ENCODE measurements around the gene PPP1R1B. TPM values are rescaled to one million over a fixed set of nuclear protein-coding genes. Genes with fewer than 3 reads are reported as not detected.
A peak's percentile ranks its signal among the peaks of the same experiment; 100 is the strongest.

The PPP1R1B gene
- total RNA-seq, 4 donors from 2014 or later: 2.7 to 12.2 (median 8.6) TPM

DNA sequence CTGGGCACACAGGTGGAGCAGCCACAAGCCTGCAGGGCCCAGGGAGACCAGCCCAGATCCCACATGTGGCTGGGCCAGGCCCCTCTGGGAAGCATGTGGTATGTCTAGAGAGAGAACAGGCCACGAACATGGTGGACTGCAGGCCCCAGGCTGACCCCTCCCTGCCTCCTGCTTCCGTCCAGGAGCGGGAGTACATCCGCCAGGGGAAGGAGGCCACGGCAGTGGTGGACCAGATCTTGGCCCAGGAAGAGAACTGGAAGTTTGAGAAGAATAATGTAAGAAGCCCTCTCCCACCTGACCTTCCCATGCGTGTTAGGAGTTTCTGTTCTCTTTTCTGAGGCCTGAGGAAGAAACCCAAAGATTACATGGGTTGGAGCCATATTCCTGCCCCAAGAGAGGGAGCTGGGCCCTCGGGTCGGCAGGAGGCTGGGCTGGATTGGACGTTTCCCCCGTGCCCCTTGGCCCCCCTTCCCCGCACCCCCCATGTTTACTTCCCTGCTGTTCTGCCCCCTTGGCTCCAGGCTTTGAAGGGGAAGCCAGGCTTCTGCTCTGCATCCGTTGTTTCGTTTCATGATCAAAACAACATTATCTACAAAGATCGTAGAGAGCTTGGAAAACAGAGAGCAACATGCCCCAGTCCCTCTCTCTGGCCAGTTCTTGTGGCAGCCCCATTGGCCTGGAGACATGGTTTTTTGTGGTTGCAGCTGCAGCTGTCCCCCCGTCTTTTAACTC is 32.7 kb downstream of the PPP1R1B start:
- no peaks in the 10 kb centered on the region for H3K27me3 ChIP-seq
- ATAC-seq: peak; percentile 25
- no peaks in the 10 kb centered on the region for H3K9me3 ChIP-seq
- peaks cover 0 to 63% (median 14%) of the 10 kb centered on the region in 3 donors for H3K4me1 ChIP-seq
- H3K4me3 ChIP-seq: no peak overlapping the region
- TF ChIP-seq, protein P1, sequence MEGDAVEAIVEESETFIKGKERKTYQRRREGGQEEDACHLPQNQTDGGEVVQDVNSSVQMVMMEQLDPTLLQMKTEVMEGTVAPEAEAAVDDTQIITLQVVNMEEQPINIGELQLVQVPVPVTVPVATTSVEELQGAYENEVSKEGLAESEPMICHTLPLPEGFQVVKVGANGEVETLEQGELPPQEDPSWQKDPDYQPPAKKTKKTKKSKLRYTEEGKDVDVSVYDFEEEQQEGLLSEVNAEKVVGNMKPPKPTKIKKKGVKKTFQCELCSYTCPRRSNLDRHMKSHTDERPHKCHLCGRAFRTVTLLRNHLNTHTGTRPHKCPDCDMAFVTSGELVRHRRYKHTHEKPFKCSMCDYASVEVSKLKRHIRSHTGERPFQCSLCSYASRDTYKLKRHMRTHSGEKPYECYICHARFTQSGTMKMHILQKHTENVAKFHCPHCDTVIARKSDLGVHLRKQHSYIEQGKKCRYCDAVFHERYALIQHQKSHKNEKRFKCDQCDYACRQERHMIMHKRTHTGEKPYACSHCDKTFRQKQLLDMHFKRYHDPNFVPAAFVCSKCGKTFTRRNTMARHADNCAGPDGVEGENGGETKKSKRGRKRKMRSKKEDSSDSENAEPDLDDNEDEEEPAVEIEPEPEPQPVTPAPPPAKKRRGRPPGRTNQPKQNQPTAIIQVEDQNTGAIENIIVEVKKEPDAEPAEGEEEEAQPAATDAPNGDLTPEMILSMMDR (IDR thresholded peaks at IDR 0.05): no peak
- TF ChIP-seq EP300 (IDR thresholded peaks at IDR 0.05) (no peak), POLR2AphosphoS5 (IDR thresholded peaks at IDR 0.05) (no peak), POLR2A (IDR thresholded peaks at IDR 0.05) (no peak)
- WGBS, 2 donors (ENCODE audit: low coverage in 1 of 2): 42 to 62% methylated on average over 4 to 8 of the region's 15 CpGs
- H3K36me3 ChIP-seq: peaks cover 0 to 88% of the 10 kb centered on the region in 2 donors
- H3K27ac ChIP-seq: peak overlapping the region in 3 of 4 donors; percentile 67 to 74 (median 72)

DNA sequence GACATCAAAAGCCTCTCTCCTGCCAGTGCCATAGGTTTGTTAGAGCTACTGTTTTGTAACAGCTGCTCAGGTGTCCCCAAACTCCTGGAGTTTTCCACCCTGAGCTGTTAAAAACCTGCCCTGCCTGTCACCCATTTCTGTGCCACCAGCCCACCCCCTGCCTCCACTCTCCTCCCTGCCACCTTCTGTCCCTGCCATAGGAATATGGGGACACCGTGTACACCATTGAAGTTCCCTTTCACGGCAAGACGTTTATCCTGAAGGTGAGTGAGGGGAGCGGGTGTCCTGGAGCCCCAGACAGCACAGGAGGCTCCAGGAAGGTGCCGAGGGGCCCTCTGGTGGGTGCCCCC is 33.2 kb downstream of the PPP1R1B start:
- Histone ChIP-seq H3K4me1 (peaks cover 0 to 68% (median 14%) of the 10 kb centered on the region in 3 donors), H3K27me3 (peaks cover 2% of the 10 kb centered on the region), H3K36me3 (peaks cover 0 to 83% of the 10 kb centered on the region in 2 donors), H3K27ac (peak overlapping the region in 3 of 4 donors; percentile 67 to 74 (median 72)), H3K9me3 (no peaks in the 10 kb centered on the region), H3K4me3 (no peak overlapping the region)
- 80% methylated on average over 1 of the region's 5 CpGs; no CpG with 5 or more reads in 1 of the 2 donors for WGBS, 2 donors (ENCODE audit: low coverage in 1 of 2)
- TF ChIP-seq, protein P1 (IDR thresholded peaks at IDR 0.05): no peak
- TF ChIP-seq POLR2AphosphoS5 (IDR thresholded peaks at IDR 0.05) (no peak), POLR2A (IDR thresholded peaks at IDR 0.05) (no peak), EP300 (IDR thresholded peaks at IDR 0.05) (no peak)
- no peak for ATAC-seq

DNA sequence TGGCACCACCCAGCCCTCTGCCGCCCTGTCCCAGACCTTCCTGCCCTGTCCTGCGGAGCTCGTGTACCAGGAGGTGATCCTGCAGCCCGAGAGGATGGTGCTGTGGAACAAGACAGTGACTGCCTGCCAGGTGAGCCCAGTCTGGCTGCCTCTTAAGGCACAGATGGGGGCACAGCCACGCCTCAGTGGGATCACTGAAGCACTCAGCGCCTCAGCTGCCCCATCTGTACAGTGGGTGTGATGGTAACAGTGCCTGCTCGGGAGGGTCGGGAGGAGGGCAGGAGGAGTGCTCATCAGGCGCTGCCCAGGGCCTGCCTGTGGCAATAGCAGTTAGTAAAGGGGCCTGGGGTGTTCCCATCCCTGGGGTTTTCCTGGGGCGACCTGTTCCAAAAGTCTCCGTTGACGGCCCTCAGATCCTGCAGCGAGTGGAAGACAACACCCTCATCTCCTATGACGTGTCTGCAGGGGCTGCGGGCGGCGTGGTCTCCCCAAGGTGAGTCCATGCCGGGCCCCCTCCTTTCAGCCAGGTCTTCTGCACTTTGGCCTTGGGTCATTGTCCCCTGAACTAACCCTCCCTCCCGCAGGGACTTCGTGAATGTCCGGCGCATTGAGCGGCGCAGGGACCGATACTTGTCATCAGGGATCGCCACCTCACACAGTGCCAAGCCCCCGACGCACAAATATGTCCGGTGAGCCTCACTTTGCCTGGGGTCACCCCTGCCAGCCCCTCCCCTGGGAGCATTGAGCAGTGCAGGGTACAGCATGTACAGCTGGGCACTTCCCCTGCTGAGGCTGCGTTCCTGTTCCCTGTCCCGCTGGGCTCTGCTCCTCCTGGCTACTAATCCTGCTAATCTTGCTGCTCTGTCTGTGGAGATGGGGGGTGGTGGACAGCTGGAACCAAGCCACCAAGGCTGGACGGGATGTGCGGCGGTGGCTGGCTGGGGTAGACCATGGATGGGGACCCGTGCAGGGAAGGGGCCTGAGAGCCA is 33.9 kb downstream of the PPP1R1B start:
- TF ChIP-seq, protein P1 (IDR thresholded peaks at IDR 0.05): no peak
- no peak for TF ChIP-seq POLR2A (IDR thresholded peaks at IDR 0.05)
- no peak for TF ChIP-seq EP300 (IDR thresholded peaks at IDR 0.05)
- no peak for TF ChIP-seq POLR2AphosphoS5 (IDR thresholded peaks at IDR 0.05)
- Histone ChIP-seq H3K4me1 (peaks cover 0 to 76% (median 15%) of the 10 kb centered on the region in 3 donors), H3K4me3 (no peak overlapping the region)

DNA sequence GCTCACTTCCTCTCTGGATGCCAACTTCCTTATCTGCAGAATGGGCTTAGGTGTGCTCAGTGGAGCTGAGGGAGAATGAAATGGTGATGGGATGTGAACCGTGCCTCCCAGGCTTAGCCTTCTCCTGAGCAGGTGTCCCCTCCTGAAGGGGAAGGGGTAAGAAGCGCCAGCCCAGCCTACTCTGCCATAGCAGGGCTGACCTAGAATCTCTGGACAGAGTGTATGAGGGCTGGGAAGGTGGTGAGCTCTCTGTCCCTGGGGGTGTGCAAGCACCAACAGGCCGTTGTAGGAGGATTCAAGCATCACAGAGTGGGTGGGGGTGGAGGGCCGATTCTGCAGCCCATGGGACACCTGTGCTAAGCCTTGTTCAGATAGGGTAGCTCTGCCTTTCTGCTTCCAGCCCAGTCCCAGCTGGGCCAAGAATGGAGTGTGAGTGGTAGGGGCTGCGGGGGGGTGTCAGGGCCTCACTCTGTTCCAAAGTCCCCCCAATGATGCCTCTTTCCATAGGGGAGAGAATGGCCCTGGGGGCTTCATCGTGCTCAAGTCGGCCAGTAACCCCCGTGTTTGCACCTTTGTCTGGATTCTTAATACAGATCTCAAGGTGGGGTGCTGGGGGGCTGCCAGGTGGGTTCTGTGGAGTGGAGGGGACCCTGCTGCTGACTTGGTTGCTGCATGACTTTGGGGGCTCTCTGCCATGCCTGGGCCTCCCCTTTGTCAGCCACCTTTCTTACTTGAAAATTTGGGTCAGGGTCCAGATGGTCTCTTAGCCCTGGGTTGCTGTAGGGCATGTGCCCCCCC is 35.2 kb downstream of the PPP1R1B start:
- H3K27ac ChIP-seq: peak overlapping the region in 3 of 4 donors; percentile 43 to 72 (median 67)
- 79% methylated on average over 2 of the region's 8 CpGs; no CpG with 5 or more reads in 1 of the 2 donors for WGBS, 2 donors (ENCODE audit: low coverage in 1 of 2)
- no peak overlapping the region for H3K4me3 ChIP-seq
- H3K27me3 ChIP-seq: peaks cover 21% of the 10 kb centered on the region
- TF ChIP-seq POLR2AphosphoS5 (IDR thresholded peaks at IDR 0.05): no peak
- TF ChIP-seq EP300 (IDR thresholded peaks at IDR 0.05): no peak
- TF ChIP-seq POLR2A (IDR thresholded peaks at IDR 0.05): no peak
- TF ChIP-seq, protein P1 (IDR thresholded peaks at IDR 0.05): no peak
- H3K36me3 ChIP-seq: peaks cover 0 to 63% of the 10 kb centered on the region in 2 donors
- H3K9me3 ChIP-seq: no peaks in the 10 kb centered on the region
- no peak for ATAC-seq
- H3K4me1 ChIP-seq: peaks cover 0 to 88% (median 24%) of the 10 kb centered on the region in 3 donors

More for the DNA sequence above, 33.9 kb downstream of the PPP1R1B start:
- H3K27ac ChIP-seq: peak overlapping the region in 3 of 4 donors; percentile 67 to 74 (median 72)
- peak; percentile 26 for ATAC-seq
- 69 to 78% methylated on average over 2 to 18 of the region's 35 CpGs for WGBS, 2 donors (ENCODE audit: low coverage in 1 of 2)
- H3K27me3 ChIP-seq: peaks cover 9% of the 10 kb centered on the region
- H3K9me3 ChIP-seq: no peaks in the 10 kb centered on the region
- H3K36me3 ChIP-seq: peaks cover 0 to 76% of the 10 kb centered on the region in 2 donors

Data from gastroesophageal sphincter (tissue), 4 donors.